Type B pancreatic cell (in vitro differentiated cells): ENCODE data around the gene KMT2B. TPM values are rescaled to one million over a fixed set of nuclear protein-coding genes. Genes with fewer than 3 reads are reported as not detected.
"Not testable (repeated sequence)": the region's sequence is repeated elsewhere in the genome, so short reads cannot be mapped to it uniquely, and the experiment has no call there.

Source experiments
- DNase-seq: peaks from one replicate; pipeline ENCODE4 v3.0.0; 2021; ENCODE audit warnings: mixed read lengths; ENCODE audit not compliant: unreplicated experiment; ENCODE audit errors: extremely low spot score
- H3K27ac Mint-ChIP-seq: 2 replicates; pipeline ENCODE4 v1.8.0; 2021; ENCODE audit warnings: mild to moderate bottlenecking, mixed read lengths
- H3K27me3 Mint-ChIP-seq: 2 replicates; pipeline ENCODE4 v1.8.0; 2021; ENCODE audit warnings: mixed read lengths
- H3K36me3 Mint-ChIP-seq: 2 replicates; pipeline ENCODE4 v1.8.0; 2021; ENCODE audit warnings: mixed read lengths
- H3K4me1 Mint-ChIP-seq: one replicate; pipeline ENCODE4 v1.8.0; 2021; ENCODE audit warnings: mixed read lengths; ENCODE audit not compliant: unreplicated experiment
- H3K4me3 Mint-ChIP-seq: 2 replicates; pipeline ENCODE4 v1.8.0; 2021; ENCODE audit warnings: mild to moderate bottlenecking, mixed read lengths
- H3K9me3 Mint-ChIP-seq: 2 replicates; pipeline ENCODE4 v1.8.0; 2021; ENCODE audit warnings: mixed read lengths
- CTCF ChIP-seq: fragments of 200-600 bp; sonication (generic); conservative IDR thresholded peaks from 2 replicates; pipeline ENCODE4 v1.5.0; 2021; ENCODE audit warnings: antibody characterized with exemption, mild to moderate bottlenecking
- total RNA-seq: library from RNA; stranded (reverse); gene quantifications from 2 replicates; pipeline ENCODE4 v1.2.1, GENCODE V29; 2021; ENCODE audit warnings: low replicate concordance

Gene KMT2B
- total RNA-seq, 1 donor from 2014 or later = 55.4 TPM

- Mint-ChIP-seq H3K4me3 (no peak overlapping the region), H3K27ac (no peak overlapping the region), H3K4me1 (peaks cover 4% of the 10 kb centered on the region), H3K9me3 (no peaks in the 10 kb centered on the region), H3K36me3 (no peaks in the 10 kb centered on the region), H3K27me3 (no peaks in the 10 kb centered on the region)
- no peak for DNase-seq
- TF ChIP-seq CTCF = no peak
Observed at GRCh38 chr19:35722461-35722860, 4.7 kb downstream of the KMT2B start.

GRCh38 chr19:35722897-35723296, 5.1 kb downstream of the KMT2B start:
- no peak overlapping the region for H3K4me3 Mint-ChIP-seq

GRCh38 chr19:35723671-35724070, 5.9 kb downstream of the KMT2B start:
- peaks cover 4% of the 10 kb centered on the region for H3K4me1 Mint-ChIP-seq
- H3K9me3 Mint-ChIP-seq = no peaks in the 10 kb centered on the region
- no peak overlapping the region for H3K27ac Mint-ChIP-seq
- no peaks in the 10 kb centered on the region for H3K36me3 Mint-ChIP-seq
- no peaks in the 10 kb centered on the region for H3K27me3 Mint-ChIP-seq
- peak overlapping the region; percentile 31 for H3K4me3 Mint-ChIP-seq
- DNase-seq = no peak
- TF ChIP-seq CTCF = no peak

More at GRCh38 chr19:35722897-35723296, 5.1 kb downstream of the KMT2B start:
- no peaks in the 10 kb centered on the region for H3K36me3 Mint-ChIP-seq
- peaks cover 4% of the 10 kb centered on the region for H3K4me1 Mint-ChIP-seq
- no peak for DNase-seq
- TF ChIP-seq CTCF = no peak
- H3K27ac Mint-ChIP-seq = no peak overlapping the region
- H3K9me3 Mint-ChIP-seq = no peaks in the 10 kb centered on the region
- no peaks in the 10 kb centered on the region for H3K27me3 Mint-ChIP-seq

GRCh38 chr19:35724132-35724531, 6.3 kb downstream of the KMT2B start:
- H3K9me3 Mint-ChIP-seq, H3K36me3 Mint-ChIP-seq, H3K4me1 Mint-ChIP-seq, H3K27ac Mint-ChIP-seq, H3K27me3 Mint-ChIP-seq, DNase-seq, H3K4me3 Mint-ChIP-seq: not testable (repeated sequence)

- no peaks in the 10 kb centered on the region for H3K4me1 Mint-ChIP-seq
- H3K27me3 Mint-ChIP-seq = no peaks in the 10 kb centered on the region
- no peak overlapping the region for H3K27ac Mint-ChIP-seq
- TF ChIP-seq CTCF = no peak
- no peak for DNase-seq
- H3K9me3 Mint-ChIP-seq = no peaks in the 10 kb centered on the region
- H3K4me3 Mint-ChIP-seq = no peak overlapping the region
- no peaks in the 10 kb centered on the region for H3K36me3 Mint-ChIP-seq
Observed at GRCh38 chr19:35724560-35724959, 6.8 kb downstream of the KMT2B start.

GRCh38 chr19:35725216-35725861, 7.5 kb downstream of the KMT2B start:
- Mint-ChIP-seq H3K4me3 (no peak overlapping the region), H3K4me1 (no peaks in the 10 kb centered on the region), H3K36me3 (peaks cover 4% of the 10 kb centered on the region), H3K9me3 (no peaks in the 10 kb centered on the region), H3K27me3 (no peaks in the 10 kb centered on the region), H3K27ac (no peak overlapping the region)
- DNase-seq = no peak
- no peak for TF ChIP-seq CTCF
